HG02981 (cell line): Measurements from ENCODE around the gene PINLYP.
"Not testable (repeated sequence)": the region's sequence is repeated elsewhere in the genome, so short reads cannot be mapped to it uniquely, and the experiment has no call there.

ENCODE experiments used
- ATAC-seq: cut with Tn5 transposase; IDR thresholded peaks from one replicate; pipeline ENCODE4 v1.9.1; 2021; ENCODE audit warnings: mild to moderate bottlenecking, moderate library complexity; ENCODE audit not compliant: unreplicated experiment

Gene PINLYP

DNA sequence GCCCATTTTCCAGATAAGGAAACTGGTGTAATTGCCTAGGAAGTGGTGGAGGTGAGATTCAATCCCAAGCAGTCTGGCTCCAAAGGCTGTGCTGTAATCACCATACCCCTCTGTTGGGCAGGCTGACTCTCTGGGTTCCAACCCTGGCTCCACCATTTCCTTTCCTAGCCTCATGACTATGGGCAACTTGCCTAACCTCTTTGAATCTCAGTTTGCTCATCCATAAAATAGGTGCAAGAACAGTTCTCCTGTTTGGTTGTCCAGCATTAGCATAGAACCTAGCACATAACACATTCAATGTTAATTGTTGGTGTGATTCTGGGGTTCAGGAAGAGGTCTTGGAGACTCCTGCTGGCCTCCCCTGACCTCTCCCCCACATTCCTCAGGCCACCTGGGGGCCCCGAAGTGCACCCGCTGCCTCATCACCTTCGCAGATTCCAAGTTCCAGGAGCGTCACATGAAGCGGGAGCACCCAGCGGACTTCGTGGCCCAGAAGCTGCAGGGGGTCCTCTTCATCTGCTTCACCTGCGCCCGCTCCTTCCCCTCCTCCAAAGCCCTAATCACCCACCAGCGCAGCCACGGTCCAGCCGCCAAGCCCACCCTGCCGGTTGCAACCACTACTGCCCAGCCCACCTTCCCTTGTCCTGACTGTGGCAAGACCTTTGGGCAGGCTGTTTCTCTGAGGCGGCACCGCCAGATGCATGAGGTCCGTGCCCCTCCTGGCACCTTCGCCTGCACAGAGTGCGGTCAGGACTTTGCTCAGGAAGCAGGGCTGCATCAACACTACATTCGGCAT is 23.0 kb downstream of the PINLYP start:
- ATAC-seq, result no peak

DNA sequence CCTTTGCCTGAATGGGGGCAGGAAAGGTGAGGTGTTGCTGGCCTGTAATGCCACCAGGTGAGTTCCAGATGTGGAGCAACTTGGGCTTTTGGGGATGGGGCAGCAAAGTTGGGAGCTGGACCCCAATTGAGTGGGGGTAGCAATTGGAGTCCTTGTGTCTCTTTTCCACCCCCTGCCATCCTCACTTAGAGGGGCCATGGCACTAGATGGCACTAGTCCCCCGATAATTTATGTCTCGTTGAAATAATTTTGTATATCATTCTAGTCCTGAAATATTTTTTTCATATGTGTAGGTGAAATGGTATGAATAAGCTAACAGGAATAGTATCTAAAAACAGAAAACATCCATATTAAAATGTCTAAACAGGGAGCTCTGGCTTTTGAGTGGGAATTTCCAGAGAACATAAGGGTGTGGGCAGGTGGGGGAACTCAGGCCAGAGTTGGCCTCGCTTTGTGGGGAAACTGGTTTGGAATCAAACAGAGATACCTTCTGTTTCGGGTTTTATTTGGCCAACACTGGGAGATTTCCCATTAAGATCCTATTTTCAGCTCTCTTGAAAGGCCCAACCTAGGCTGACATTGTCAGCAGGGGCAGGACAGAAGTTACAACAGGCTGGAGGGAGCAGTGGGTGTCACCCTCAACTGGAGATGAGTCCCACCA is 24.2 kb downstream of the PINLYP start:
- no peak for ATAC-seq

DNA sequence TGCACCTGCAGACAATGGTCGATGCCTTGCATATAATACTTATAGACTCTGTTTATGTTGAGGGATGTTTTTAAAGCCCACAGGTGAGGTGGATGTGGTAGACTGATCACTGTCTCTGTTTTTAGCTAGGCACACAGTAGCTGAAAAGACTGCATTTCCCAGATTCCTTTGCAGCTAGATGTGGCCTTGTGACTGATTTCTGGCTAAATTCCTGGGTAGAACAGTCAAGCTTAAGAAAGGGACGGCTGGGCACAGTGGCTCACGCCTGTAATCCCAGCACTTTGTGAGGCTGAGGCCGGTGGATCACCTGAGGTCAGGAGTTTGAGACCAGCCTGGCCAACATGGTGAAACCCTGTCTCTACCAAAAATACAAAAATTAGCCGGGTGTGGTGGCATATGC is 24.7 kb downstream of the PINLYP start:
- not testable (repeated sequence) for ATAC-seq

- no peak for ATAC-seq
Measured at GRCh38 chr19:43605875-43606568, 30.4 kb downstream of the PINLYP start.

DNA sequence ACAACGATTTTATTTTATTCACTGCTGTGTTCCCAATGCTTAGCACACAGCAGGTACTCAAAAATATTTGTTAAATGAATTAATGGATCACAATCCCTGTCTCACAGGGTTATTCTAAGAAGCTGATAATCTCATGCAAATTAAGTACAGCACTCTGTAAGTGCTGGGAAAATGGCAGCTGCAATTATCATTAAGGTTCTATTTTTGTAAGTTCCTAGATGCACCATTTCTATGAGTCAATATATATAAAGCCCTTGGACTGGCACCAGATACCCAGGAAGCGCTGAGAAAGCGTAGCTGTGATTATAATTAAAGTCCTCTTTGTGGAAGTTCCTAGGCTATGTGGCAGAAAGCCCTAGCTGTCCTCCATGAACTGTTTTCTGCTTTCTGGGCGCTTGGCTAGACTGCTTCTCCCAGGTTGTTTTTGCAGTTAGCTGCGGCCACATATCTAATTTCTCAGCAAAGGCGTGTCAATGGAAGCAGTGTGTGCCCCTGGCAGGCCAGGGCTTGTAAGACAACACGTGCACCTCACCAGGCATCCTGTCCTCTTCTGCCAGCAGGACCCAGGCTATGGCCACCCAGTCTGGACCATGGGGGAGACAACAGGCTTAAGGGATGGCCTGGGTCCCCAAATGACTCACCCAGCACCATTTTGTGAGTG is 31.1 kb downstream of the PINLYP start:
- ATAC-seq, result no peak

DNA sequence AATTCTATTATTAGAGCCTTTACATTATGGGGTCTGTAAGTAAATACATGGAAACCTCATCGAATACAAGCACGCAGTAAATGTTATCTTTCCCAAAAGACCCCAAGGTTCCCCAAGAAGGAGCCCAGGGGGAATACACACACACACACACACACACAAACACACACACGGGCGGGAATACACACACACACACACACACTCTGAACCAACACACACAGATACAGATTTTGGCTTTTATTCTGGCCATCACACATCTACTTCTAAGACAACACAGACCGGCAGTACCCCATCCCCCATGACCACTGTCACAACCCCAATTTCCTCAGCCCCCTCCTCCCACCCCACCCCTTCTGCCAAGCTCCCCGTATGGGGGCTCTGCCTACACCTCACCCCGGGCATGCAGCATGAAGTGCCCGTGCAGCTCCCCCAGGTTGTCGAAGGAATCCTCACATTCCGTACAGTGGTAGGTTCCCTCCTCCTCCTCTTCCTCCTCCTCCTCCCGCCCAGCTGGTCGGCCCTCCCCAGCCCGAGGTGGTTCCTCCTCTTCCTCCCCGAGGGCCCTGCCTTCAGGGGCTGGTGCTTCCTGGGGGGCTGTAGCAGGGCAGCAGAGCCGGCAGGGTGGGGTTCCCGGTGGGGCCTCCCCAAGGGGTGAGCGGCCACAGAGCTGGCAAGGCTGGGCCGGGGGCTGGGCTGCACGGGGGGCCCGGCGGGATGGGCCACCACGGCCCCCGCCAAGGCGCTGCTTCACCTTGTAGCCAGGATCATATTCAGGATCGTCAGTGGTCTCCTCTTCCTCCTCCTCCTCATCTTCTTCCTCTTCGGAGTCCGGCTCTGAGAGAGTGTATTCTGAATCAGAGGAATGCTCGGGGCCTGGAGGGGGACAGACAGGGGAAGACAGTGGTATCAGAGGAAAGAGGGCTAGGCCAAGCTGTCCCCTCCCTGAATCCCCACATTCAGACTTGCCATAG is 31.9 kb downstream of the PINLYP start:
- no peak for ATAC-seq

GRCh38 chr19:43609872-43610271 is 34.3 kb downstream of the PINLYP start:
- ATAC-seq, result no peak

DNA sequence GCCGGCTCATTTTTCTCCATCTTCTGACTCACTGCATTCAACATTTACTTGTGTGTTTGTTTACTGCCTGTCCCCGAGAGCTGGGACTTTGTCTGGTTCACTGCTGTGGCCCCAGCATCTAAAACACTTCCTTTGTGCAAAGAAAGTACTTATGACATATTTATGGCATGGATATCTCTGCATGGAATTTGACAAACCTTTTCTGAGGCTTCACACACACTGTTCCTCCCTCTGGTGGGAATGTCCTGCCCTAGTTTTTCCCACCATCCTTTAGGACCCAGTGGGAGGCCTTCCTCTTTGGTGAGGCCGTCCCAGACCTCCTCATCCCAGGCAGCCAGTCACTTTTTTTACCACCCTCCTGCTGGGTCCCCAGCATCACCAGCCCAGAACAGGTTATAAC is 34.9 kb downstream of the PINLYP start:
- ATAC-seq, result no peak

DNA sequence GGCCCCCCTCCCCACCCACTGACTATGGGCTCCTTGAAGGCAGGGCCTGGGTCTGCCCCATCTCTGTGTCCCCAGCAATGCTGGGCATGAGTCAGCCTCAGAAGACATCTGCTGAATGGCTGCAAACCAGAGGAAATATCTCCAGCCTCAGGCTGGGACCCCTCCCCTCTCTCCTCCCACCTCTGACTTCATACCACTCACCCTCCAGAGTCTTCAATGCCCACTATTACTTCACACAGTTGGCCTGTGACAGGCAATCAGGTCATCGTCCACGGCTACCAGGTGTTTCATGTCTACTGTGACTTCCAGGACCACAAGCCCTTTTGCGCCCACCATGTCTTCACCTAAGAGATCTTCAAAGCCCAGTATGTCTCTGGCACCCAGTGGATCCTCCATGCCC is 36.2 kb downstream of the PINLYP start, which contains the start of gene SRRM5:
Gene SRRM5, plus strand, starts transcription at position 301 of the 400 bp plus-strand sequence. Its CDS starts 34 bp downstream, at position 335.
- no peak for ATAC-seq

DNA sequence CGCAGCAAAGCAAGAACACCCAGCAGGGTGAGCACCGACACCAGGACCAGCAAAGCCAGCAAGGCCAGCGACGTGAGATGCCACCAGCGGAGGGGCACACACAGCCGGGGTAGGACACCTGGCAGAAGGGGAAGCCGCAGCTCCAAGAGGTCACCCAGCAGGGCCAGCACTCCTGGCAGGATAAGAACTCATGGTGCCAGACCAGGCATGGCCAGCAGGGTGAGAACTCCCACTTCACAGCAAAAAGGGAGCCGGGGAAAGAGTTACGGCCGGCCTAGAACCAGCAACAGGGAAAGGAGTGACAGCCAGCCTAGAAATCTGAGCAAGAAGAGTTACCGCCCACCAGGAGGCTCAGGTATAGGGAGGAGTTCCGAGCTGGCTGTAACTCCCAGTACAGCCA is 36.8 kb downstream of the PINLYP start:
- ATAC-seq, result no peak

DNA sequence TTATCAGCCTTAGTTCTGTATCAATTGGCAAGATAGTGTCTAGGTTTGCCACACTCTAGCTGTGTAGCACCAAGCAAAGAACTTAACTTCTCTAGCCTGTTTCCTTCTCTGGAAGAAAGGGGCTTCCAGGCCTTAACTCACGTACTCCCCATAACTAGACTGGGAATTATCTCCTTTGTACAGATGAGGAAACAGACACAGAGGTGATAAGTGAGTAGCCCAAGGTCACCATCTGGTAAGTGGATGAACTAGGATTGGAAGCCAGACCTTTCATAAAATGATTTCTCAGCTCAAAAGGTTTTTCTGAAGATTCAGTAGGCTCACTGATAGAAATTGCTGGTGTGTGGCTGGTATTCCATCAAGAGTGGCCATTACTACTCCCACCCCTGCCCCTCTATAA is 40.7 kb downstream of the PINLYP start:
- no peak for ATAC-seq

DNA sequence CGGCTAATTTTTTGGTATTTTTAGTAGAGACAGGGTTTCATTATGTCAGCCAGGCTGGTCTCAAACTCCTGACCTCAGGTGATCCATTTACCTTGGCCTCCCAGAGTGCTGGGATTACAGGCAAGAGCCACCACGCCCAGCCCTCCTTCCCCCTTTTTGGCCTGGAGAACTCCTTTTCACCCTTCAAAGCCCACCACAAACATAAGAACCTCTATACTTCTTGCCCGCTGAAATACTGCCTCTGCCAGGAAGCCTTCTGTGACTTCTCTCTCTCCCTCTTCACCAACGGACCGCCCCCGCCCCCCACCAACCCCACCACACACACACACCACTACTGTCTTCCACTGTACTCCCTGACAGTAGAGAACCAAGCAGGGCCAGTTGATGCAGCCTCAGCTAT is 41.4 kb downstream of the PINLYP start:
- no peak for ATAC-seq

DNA sequence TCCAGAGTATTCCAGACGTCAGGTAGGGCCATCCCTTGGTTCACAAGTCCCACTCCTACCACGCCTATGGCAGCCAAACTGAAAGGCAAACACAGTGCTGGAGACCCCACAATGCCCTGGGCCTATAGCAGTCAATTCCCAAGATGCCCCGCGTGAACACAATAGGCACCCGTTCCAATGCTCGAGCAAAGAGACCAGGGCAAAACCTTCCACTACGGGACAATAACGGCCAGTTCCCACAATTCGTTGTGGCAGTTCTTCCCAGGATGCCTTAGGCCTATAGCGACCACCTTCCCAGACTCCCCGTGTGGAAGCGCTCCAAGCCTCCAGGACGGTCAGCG is 43.3 kb downstream of the PINLYP start:
- ATAC-seq, result peak; percentile 34

GRCh38 chr19:43619262-43620060 is 43.9 kb downstream of the PINLYP start, which contains the start of gene ZNF428:
ZNF428 (minus strand) TSS chr19:43619629; CDS start chr19:43614304, 5,325 bp downstream.
- ATAC-seq, result peak; percentile 69

GRCh38 chr19:43620061-43621001 is 44.7 kb downstream of the PINLYP start:
- no peak for ATAC-seq

GRCh38 chr19:43622070-43622469 is 46.5 kb downstream of the PINLYP start:
- no peak for ATAC-seq

GRCh38 chr19:43622956-43623355 is 47.4 kb downstream of the PINLYP start:
- ATAC-seq, result no peak
